HepG2 (cell line): ENCODE results near the gene PRDX2. TPM values are rescaled to one million over a fixed set of nuclear protein-coding genes. Genes with fewer than 3 reads are reported as not detected.

Experiments used
- ATAD3A ChIP-seq: sonication (generic); formaldehyde crosslinking; IDR thresholded peaks from 2 replicates; pipeline ENCODE4 v1.4.0; 2020; ENCODE audit warnings: missing genetic modification reagents
- ELF4 ChIP-seq: sonication (generic); formaldehyde crosslinking; IDR thresholded peaks from 2 replicates; pipeline ENCODE4 v1.5.0; 2020; ENCODE audit warnings: missing genetic modification reagents, mild to moderate bottlenecking, moderate library complexity, borderline replicate concordance
- NFIC ChIP-seq: IDR thresholded peaks from 2 replicates; pipeline ENCODE4 v1.6.1; 2012; ENCODE audit warnings: mild to moderate bottlenecking, low read length, inconsistent platforms
- RFX1 ChIP-seq: fragments of 450-650 bp; IDR thresholded peaks from 2 replicates; pipeline ENCODE4 v1.6.1; 2017
- SNAI1 ChIP-seq: sonication (generic); formaldehyde crosslinking; IDR thresholded peaks from 2 replicates; pipeline ENCODE4 v1.5.0; 2020; ENCODE audit warnings: mild to moderate bottlenecking, missing genetic modification reagents, borderline replicate concordance
- ZBTB8A ChIP-seq: sonication (generic); formaldehyde crosslinking; IDR thresholded peaks from 2 replicates; pipeline ENCODE4 v1.4.0; 2020; ENCODE audit warnings: mild to moderate bottlenecking, low read depth, missing genetic modification reagents, borderline replicate concordance
- ZNF350 ChIP-seq: sonication (generic); formaldehyde crosslinking; IDR thresholded peaks from 2 replicates; pipeline ENCODE4 v1.4.0; 2020; ENCODE audit warnings: mild to moderate bottlenecking, low read depth, missing genetic modification reagents, borderline replicate concordance
- ZNF629 ChIP-seq: sonication (generic); formaldehyde crosslinking; conservative IDR thresholded peaks from 2 replicates; pipeline ENCODE4 v1.5.0; 2020; ENCODE audit warnings: missing genetic modification reagents
- ZNF775 ChIP-seq: sonication (generic); formaldehyde crosslinking; IDR thresholded peaks from 2 replicates; pipeline ENCODE4 v1.4.0; 2020; ENCODE audit warnings: missing genetic modification reagents, mild to moderate bottlenecking, moderate library complexity, borderline replicate concordance
- polyA plus RNA-seq, 8 experiments: library from polyadenylated mRNA; depleted of rRNA in 3 of 8; stranded (reverse) in 7 of 8; unstranded in 1 of 8; fragments of >200 nt; fragmentation: Illumina TruSeq in 4 of 8; extraction: Trizol in 4 of 8; gene quantifications; 2 replicates each; pipeline versions ENCODE4 v1.2.1 to v1.2.3, GENCODE V29; 2011 to 2016; ENCODE audit warnings: low read depth in 4 of 8, missing spikeins in 1 of 8, mixed read lengths in 1 of 8; ENCODE audit not compliant: insufficient read depth in 1 of 8
- total RNA-seq, 5 experiments: library from RNA; depleted of rRNA; stranded (reverse); fragments of >200 nt; fragmentation: Illumina TruSeq; extraction: Trizol; gene quantifications; 2 replicates each; pipeline ENCODE4 v1.2.3, GENCODE V29; 2016; ENCODE audit warnings: low read depth in 1 of 5
- TF ChIP-seq, protein P1 (sequence below): sonication (generic); formaldehyde crosslinking; IDR thresholded peaks from 2 replicates; pipeline ENCODE4 v1.4.0; 2020; ENCODE audit warnings: missing genetic modification reagents, borderline replicate concordance

PRDX2 gene
- total and polyA plus RNA-seq, 2 of the 13 experiments (the other 11 are each of a cell fraction or from before 2014, with no cell fraction given): 218 to 381 TPM

DNA sequence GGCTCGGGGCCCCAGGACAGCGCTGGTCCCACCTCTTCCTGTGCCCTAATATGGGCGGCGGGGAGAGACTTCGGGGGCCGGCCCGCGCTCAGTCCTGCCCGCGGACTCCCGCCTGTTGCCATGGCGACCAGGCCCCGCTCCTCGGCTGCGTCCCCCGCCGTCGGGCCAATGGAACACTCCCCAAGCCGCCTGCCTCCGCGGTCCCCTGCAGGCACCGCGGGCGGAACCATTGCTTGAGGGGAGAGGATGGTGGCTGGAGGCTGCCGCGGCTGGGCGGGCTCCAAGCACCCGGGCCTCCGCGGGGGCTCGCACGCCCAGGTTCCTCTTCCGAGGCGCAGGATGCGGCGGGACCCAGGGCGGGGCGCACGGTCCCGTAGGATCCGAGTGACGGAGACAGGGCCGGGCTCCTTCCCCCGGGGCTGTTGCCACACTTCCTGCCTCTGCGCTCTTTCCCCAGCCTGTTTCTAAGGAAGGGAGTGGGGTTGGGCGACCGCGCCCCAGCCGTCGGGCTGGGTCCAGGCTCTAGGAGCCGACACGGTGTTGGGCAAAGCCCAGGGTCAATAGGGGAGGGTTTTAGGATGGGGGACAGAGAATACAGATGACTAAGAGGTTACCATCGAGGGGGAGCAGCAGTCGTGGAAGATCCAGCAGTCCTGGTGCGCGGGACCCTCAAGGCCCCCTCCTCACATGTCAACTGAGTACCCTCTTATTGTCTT lies 11.5 kb downstream of the PRDX2 start (continued):
- TF ChIP-seq ZNF775 (no peak), ATAD3A (CRISPR knock-in tag) (no peak), ZNF629 (CRISPR knock-in tag) (no peak), ELF4 (no peak), ZNF350 (peak; percentile 75), RFX1 (peak; percentile 96), ZBTB8A (CRISPR knock-in tag) (peak; percentile 100), SNAI1 (CRISPR knock-in tag) (no peak), NFIC (no peak)
- TF ChIP-seq, protein P1, sequence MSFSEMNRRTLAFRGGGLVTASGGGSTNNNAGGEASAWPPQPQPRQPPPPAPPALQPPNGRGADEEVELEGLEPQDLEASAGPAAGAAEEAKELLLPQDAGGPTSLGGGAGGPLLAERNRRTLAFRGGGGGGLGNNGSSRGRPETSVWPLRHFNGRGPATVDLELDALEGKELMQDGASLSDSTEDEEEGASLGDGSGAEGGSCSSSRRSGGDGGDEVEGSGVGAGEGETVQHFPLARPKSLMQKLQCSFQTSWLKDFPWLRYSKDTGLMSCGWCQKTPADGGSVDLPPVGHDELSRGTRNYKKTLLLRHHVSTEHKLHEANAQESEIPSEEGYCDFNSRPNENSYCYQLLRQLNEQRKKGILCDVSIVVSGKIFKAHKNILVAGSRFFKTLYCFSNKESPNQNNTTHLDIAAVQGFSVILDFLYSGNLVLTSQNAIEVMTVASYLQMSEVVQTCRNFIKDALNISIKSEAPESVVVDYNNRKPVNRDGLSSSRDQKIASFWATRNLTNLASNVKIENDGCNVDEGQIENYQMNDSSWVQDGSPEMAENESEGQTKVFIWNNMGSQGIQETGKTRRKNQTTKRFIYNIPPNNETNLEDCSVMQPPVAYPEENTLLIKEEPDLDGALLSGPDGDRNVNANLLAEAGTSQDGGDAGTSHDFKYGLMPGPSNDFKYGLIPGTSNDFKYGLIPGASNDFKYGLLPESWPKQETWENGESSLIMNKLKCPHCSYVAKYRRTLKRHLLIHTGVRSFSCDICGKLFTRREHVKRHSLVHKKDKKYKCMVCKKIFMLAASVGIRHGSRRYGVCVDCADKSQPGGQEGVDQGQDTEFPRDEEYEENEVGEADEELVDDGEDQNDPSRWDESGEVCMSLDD (CRISPR knock-in tag): no peak; the same call in 1 of the 2 replicates
